ENCODE results near the gene DLX6. TPM values are rescaled to one million over a fixed set of nuclear protein-coding genes. Genes with fewer than 3 reads are reported as not detected.

The DLX6 gene
- polyA plus RNA-seq, 3 donors: not detected

GRCh38 chr7:97006816-97007582 is 1.6 kb downstream of the DLX6 start:
- WGBS, 3 donors: 6 to 16% (median 11%) methylated on average over 39 of the region's 39 CpGs
- no peak overlapping the region for H3K27ac ChIP-seq (ENCODE audit: low read depth, low read length)

- no peak overlapping the region for H3K27ac ChIP-seq (ENCODE audit: low read depth, low read length)
- WGBS, 3 donors: 30 to 40% (median 35%) methylated on average over 8 of the region's 8 CpGs
Measured at GRCh38 chr7:97007583-97007861, 2.2 kb downstream of the DLX6 start.

GRCh38 chr7:97008275-97008917 is 3.0 kb downstream of the DLX6 start:
- no peak overlapping the region for H3K27ac ChIP-seq (ENCODE audit: low read depth, low read length)
- 85 to 87% (median 86%) methylated on average over 3 of the region's 3 CpGs for WGBS, 3 donors

DNA sequence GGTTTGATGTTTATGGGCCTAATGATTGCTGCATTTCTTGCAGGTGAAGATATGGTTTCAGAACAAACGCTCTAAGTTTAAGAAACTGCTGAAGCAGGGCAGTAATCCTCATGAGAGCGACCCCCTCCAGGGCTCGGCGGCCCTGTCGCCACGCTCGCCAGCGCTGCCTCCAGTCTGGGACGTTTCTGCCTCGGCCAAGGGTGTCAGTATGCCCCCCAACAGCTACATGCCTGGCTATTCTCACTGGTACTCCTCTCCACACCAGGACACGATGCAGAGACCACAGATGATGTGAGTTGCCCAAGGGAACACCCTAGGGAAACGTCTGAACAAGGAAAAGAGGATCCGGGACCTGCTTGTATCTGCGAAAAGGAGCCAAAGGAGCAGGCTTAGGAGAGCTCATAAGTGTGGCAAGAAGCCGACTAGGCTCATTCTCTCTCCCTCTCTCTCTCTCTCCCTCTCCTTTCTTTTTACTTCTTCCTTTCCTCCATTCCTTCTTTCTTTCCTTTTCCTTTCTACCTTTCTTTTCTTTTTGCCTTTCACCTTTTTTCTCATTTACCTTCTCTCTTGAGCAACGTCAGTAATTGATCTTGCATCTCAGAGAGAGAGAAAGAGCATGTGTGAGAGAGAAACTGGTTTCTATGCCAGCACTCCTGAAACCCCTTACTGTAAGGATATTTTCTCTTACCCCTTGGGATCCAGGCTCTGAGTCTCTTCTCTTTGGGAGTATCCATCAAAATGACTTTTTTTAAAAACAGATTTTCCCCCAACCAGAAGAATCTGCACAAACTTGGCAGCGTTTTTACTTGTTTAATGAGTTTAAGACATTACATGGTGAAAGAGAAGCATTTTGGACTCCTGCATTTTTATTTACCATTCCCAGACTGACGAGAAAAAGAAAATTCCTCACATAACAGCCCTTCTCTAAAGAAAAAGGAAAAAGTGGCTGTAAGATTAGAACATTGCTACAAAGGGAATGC is 4.7 kb downstream of the DLX6 start:
- H3K27ac ChIP-seq (ENCODE audit: low read depth, low read length): no peak overlapping the region
- 6 to 15% (median 14%) methylated on average over 18 of the region's 18 CpGs for WGBS, 3 donors

DNA sequence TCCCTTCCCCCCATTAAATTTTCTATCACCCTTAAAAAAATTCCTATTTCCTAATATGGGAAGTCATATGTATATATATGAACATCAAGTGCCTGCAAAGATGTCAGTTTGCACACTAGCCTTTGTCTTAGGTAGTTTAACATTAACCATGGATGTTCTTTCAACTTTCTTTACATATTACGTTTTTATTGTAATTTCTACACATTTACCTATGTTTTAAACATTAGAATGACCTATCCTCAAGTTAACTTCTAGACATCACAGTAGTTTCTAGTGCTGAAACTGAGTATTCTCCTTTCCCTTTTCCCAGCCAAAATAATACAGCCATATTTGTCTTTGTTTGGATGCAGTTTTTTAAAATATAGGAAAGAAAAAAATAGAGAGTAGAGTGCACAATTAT is 5.8 kb downstream of the DLX6 start:
- WGBS, 3 donors: 6 to 16% (median 9%) methylated on average over 1 of the region's 1 CpG
- no peak overlapping the region for H3K27ac ChIP-seq (ENCODE audit: low read depth, low read length)

DNA sequence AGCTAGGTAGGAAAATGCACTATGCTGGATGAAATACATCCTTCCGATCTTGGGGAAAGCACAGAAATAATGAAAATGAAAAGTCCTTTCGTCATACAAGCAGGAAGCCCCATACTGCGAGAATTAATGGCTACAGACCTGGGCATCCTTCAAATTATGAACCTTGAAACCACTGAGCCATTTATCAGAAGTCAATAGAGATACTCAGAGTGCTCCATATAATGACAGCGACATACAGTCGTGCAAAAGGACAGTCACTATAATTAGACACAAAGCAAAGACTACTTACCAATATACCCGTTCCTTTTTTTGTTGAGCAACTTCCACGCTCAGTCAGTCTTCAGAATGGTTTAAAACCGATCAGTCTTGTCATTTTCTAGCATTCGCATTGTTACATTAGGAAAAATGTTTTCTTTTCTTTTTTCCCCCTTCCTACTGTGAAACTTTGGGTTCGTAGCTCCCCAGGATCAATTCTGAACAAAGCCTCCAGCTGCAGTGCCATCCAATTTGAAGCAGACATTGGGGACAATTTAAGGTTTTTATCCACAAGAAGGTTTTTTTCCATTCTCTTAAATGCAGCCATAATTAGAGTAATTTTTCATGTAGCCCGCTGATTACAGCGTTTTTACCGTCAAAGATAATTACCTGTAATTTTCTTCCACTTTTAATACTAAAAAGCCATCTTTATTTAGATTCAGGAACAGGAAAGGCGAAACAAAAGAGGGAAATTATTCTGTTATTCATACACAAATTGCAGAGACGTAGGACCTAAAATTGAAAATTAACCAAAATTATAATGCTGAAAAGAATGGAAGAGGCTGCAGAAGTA is 6.4 kb downstream of the DLX6 start:
- no peak overlapping the region for H3K27ac ChIP-seq (ENCODE audit: low read depth, low read length)
- WGBS, 3 donors: 10 to 16% (median 14%) methylated on average over 15 of the region's 15 CpGs

DNA sequence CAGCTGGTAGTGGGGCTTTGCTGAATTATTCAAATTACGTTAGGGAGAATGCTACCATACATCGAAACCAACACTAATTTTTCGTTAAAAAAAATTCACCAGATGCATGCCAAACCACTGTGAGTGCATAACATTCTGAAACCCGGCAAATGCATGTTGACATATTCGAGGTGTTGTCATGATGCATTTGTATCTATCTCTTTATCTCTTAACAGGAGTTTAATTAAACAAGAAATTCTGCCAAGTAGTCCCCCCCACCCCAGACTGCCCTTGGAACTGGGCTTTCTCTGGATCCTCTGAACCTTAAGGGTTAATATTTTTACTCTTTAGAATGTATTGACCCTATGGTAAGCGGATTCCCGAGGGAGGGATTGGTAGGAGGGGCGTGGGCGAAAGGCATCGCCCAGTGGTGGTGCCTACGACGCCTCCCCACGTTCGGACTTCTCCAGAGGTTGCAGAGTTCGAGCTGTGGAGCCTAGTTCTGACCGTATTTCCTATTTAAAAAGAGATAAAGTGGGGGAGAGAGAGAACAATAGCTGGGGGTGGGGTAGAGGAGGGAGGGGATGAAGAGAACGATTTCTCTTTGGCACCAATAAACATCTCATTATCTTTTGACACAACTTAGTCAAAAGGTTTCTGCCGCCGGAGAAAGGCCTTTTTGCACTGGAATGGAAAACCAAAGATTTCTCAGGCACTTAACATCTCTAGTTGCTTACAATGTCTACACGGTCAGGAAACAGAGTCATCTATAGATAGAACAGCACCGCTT is 7.2 kb downstream of the DLX6 start:
- 5 to 8% (median 8%) methylated on average over 21 of the region's 21 CpGs for WGBS, 3 donors

GRCh38 chr7:97013134-97013844 is 7.9 kb downstream of the DLX6 start:
- 5 to 9% (median 8%) methylated on average over 20 of the region's 20 CpGs for WGBS, 3 donors
- H3K27ac ChIP-seq (ENCODE audit: low read depth, low read length): no peak overlapping the region

More for the DNA sequence above, 7.2 kb downstream of the DLX6 start:
- H3K27ac ChIP-seq (ENCODE audit: low read depth, low read length): no peak overlapping the region

- 13 to 24% (median 22%) methylated on average over 1 of the region's 1 CpG for WGBS, 3 donors
- H3K27ac ChIP-seq (ENCODE audit: low read depth, low read length): no peak overlapping the region
Measured at GRCh38 chr7:97013845-97014134, 8.4 kb downstream of the DLX6 start.

- WGBS, 3 donors: 8 to 20% (median 11%) methylated on average over 5 of the region's 5 CpGs
- H3K27ac ChIP-seq (ENCODE audit: low read depth, low read length): no peak overlapping the region
Measured at GRCh38 chr7:97014145-97014750, 8.9 kb downstream of the DLX6 start.

GRCh38 chr7:97015279-97015678 is 9.9 kb downstream of the DLX6 start:
- H3K27ac ChIP-seq (ENCODE audit: low read depth, low read length): no peak overlapping the region
- WGBS, 3 donors: 12 to 15% (median 15%) methylated on average over 3 of the region's 3 CpGs

DNA sequence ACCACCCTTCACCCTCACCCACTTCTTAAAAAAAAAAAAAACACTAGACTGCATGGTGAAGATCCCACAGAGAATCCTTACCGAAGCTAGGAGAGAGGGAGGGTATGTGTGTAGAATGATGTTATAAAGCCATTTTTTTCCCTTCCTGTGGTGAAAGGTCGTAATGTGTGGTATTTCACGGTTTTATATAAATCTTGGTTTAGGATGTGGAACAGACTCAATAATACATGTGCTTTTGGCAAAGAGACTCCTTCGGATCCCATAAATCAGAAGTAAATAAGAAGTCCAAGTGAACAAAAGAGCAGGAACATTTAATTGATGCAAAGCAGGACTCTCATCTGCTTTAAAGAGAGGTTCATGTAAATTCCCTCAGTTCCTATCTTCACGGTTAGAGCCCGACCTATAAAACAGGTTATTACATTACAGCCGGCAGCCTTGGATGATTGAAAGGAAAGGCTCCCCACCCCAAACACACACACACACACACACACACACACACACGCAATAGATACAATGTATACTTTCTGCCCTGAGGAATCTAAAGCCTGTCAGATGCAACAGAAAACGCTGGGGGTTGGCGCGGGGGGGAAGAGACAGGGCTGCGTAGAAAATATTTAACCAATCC is 10.5 kb downstream of the DLX6 start:
- H3K27ac ChIP-seq (ENCODE audit: low read depth, low read length): no peak overlapping the region
- WGBS, 3 donors: 3 to 5% (median 3%) methylated on average over 12 of the region's 12 CpGs

DNA sequence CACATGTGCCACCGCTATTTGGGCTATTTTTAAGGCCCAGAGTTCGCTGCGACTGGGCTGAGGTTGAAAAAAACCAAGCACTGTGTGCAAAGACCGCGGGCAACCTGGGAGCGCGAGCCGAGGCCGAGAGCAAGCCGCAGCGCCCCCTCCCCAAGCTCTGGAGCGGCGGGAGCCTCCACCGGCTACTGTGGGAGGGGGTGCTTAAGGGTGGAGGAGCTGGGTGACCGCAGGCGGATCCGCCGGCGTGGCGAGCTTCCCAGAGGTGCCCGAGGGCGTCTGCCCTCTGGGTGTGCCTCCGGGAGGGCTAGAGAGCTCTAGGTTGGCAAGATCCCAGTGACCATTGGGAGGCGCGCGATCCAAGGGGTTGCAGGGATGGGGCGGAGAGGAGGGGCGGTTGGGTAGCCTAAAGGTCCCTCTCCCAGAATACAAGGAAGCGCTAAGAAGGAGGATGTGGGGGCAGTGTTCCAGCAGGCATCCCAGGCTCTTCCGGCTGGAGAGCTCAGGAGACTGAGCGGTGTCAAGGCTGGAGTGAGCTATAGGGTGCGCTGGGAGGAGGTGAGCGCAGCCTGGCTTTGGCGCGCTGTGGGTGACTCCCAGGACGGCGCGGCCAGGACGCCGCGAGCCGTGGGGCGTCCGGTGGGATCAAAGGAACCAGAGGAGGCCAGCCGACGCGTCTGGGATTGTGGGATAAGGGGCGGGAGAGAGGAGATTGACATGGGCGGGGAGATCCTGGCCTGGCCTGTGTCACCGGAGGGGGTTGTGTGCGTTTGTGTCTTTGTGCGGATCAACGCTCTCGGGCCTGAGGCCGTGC is 11.2 kb downstream of the DLX6 start:
- WGBS, 3 donors: 2 to 3% (median 2%) methylated on average over 53 to 55 of the region's 55 CpGs
- H3K27ac ChIP-seq (ENCODE audit: low read depth, low read length): no peak overlapping the region

DNA sequence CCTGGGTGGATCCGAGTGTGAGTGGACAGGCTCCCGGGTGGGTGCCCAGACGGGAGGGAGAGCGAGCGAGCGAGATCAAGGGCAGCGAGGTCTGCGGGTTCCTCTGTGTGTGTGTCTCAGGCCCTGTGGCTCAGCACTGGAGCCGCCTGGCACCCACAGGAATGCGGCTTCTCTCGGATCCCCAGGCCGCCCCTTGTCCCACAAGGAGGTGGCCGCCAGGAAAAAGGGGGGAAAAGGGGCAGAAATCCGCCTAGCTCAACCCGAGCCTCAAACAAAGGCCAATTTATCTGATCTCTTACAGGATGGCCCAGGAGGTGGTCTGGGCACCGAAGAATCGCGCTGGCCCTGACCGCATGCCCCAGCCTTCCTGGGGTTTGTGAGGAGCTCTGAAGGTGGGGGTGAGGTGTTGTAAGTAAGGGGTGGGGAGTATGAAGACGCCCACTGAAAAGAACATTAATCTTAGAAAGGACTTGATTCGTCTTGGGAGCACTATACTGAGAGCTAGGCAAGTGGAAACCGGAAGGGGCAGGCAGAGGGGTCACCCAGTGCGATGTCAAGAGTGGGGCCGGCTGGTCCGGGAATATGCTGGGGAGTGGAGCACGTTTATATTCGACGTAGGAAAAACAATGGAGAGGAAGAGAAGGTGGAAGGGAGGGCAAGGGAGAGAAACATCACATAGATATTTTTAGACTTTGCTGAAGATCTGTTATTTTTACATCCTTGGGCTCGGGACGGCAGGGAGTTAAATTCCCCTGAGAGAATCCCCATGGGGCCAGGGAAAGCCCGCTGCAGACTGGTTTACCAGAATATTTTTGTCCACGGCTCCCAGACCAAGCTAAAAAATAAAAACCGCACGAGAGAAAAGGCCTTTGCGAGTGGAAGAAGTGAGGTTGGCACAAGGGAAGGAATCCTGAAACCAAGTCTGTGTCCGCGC is 12.1 kb downstream of the DLX6 start:
- 4 to 8% (median 7%) methylated on average over 37 of the region's 37 CpGs for WGBS, 3 donors
- no peak overlapping the region for H3K27ac ChIP-seq (ENCODE audit: low read depth, low read length)

- no peak overlapping the region for H3K27ac ChIP-seq (ENCODE audit: low read depth, low read length)
- WGBS, 3 donors: 3 to 8% (median 6%) methylated on average over 21 to 22 of the region's 22 CpGs
Measured at GRCh38 chr7:97018126-97018601, 12.8 kb downstream of the DLX6 start.
